22Rv1 (cell line): Measurements from ENCODE around the gene PIK3R5.

Experiments
- ZFX ChIP-seq: fragments of 450-650 bp; IDR thresholded peaks from 2 replicates; pipeline ENCODE4 v1.6.1; 2017; ENCODE audit warnings: antibody characterized with exemption, borderline replicate concordance
- TF ChIP-seq, protein P1 (sequence below): fragments of 450-650 bp; IDR thresholded peaks from 2 replicates; pipeline ENCODE4 v1.5.1; 2017; ENCODE audit warnings: mild to moderate bottlenecking

GRCh38 chr17:8849311-8850041, 116.0 kb downstream of the PIK3R5 start:
- TF ChIP-seq, protein P1, sequence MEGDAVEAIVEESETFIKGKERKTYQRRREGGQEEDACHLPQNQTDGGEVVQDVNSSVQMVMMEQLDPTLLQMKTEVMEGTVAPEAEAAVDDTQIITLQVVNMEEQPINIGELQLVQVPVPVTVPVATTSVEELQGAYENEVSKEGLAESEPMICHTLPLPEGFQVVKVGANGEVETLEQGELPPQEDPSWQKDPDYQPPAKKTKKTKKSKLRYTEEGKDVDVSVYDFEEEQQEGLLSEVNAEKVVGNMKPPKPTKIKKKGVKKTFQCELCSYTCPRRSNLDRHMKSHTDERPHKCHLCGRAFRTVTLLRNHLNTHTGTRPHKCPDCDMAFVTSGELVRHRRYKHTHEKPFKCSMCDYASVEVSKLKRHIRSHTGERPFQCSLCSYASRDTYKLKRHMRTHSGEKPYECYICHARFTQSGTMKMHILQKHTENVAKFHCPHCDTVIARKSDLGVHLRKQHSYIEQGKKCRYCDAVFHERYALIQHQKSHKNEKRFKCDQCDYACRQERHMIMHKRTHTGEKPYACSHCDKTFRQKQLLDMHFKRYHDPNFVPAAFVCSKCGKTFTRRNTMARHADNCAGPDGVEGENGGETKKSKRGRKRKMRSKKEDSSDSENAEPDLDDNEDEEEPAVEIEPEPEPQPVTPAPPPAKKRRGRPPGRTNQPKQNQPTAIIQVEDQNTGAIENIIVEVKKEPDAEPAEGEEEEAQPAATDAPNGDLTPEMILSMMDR = no peak
- TF ChIP-seq ZFX = no peak
